GM12873 (cell line): ENCODE results near the gene EXOC7.

ENCODE experiments used
- TF ChIP-seq, protein P1 (sequence below): IDR thresholded peaks from 2 replicates; pipeline ENCODE4 v1.5.1; 2012; ENCODE audit warnings: low read depth, mild to moderate bottlenecking, moderate library complexity, low read length, control low read depth; ENCODE audit not compliant: insufficient read depth; ENCODE audit errors: missing control alignments

EXOC7 gene

DNA sequence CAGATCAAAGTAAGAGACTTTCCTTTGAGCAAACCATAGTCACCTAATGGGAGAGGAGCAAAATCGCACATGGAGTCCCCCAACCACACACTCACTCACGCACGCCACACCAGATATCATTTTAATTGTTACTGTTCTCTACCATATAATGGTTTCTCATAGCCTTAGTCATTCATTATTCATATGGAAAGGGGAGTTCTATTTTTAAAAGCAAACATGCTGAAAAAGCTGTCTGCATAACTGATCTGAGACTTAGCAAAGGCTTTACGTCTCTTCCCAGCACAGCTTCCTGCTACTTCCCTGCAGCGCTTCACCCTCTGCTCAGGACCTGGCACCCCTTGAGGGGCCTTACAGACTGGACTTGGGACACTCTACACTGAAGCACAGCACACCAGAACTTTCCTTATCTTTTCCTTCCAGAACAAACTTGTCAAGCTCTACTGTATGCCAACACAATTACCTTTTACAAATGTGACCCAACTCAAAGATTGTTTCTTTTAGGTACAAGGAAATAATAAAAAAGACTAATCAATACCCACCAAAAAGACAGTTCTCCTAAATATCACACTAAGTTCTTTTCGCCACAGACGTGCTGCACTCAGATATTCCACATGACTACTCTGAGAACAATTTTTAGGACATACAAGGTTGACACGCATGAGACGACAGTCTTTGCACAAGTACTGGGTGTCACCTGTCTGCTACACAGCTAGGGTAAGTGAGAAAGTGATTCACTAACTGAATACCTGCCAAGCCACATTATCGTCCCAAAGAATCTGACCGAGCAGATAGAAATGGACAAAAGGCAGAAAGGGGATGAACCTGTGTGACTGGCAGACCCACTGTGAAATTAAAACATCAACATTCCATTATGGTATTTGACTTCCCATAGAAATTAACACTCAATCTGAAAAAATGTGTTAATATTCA is 52.8 kb downstream of the EXOC7 start:
- TF ChIP-seq, protein P1, sequence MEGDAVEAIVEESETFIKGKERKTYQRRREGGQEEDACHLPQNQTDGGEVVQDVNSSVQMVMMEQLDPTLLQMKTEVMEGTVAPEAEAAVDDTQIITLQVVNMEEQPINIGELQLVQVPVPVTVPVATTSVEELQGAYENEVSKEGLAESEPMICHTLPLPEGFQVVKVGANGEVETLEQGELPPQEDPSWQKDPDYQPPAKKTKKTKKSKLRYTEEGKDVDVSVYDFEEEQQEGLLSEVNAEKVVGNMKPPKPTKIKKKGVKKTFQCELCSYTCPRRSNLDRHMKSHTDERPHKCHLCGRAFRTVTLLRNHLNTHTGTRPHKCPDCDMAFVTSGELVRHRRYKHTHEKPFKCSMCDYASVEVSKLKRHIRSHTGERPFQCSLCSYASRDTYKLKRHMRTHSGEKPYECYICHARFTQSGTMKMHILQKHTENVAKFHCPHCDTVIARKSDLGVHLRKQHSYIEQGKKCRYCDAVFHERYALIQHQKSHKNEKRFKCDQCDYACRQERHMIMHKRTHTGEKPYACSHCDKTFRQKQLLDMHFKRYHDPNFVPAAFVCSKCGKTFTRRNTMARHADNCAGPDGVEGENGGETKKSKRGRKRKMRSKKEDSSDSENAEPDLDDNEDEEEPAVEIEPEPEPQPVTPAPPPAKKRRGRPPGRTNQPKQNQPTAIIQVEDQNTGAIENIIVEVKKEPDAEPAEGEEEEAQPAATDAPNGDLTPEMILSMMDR, result no peak

DNA sequence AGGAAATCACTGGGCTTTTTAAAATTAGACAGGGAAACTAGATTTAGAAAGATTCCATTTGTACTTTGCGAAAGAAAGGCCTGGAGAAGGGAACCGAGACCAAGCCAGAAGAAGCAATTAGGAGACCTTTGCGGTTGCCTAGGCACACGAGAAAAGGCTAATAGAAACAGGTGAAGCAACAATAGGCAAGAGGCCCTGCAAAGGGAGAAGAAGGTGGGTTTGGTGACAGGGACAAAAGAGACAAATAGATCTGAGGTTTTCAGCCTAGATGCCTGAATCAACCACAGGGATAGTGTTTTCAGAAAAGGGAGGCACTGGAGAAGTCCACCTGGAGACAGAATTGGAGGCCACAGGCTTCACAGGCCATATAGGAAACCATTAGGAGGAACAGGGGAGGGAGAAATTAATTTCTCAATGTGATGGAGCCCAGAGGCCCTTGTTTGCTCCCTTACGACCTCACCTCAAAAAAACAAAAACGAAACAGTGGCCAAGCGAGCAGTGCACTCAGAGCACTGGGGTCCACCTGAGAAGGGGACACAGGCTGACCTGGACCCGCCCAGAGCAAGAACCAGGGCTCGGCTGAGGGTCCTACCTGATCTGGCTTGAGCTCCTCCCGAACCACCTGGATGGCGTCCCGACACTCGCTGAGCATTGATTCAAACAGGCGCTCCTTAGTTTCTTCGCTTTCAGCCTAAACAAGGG is 53.6 kb downstream of the EXOC7 start:
- TF ChIP-seq, protein P1, result no peak

DNA sequence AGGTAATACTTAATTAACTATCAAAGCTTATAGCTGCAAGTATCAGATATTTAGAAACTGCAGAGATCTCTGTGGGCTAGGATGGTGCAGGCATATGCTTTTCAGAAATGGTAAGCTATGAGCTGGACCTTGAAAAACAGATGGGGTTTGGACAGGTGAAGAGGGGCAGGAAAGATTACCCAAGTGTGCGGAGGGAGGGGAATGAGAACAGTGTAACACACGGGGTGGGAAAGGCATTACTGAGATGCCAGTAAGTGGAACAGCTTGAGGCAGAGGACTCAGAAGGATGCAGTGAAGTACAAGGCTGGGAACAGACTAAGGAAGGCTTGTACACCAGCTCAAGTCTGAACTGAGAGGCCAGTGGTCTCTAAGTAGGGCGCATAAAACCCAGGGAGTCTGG is 54.3 kb downstream of the EXOC7 start:
- TF ChIP-seq, protein P1, result no peak

GRCh38 chr17:76048711-76049110 is 54.9 kb downstream of the EXOC7 start:
- TF ChIP-seq, protein P1, result no peak

DNA sequence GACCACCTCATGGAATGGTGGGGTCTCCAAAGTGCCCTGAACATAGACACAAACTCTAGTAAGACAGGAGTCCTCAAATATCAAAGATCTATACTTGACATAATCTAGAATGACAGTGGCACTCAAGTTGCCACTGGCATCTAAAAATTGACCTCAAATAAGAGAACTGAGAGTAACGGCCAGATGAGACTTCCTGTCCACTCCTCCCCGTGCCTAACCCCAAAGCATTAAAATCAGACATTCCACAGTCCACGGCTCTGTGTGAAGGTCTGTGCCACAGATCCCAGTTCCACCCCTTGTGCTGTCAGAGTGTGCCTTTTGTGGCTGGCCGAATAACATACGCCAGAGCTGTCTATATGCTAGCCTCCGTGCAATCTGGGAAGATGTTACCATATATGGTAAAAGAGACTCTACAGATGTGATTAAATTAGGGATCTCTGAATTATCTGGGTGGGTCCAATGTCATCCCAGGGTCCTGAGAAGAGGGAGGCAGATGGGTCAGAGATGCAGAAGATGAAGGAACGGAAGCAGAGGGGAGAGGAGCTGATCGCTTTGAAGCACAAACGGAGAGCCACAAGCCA is 55.5 kb downstream of the EXOC7 start:
- TF ChIP-seq, protein P1, result no peak

DNA sequence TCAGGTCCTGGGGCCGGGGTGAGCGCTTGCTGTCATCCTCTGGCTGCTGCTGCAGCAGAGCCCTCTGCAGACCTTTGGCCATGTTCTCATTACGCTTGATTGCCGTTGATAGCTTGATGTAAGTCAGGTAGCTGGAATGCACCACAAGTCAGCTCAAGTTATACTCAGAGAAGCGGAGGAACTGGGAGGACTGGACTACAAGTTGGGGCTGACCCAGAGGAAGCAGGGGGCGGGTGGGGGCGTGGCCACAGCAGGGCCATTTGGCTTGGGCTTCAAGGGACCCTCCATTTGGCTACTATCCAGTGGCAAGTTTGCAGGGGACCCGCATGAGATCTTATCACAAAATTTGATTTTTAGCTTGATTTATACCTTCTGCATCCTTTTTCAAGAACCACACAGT is 57.5 kb downstream of the EXOC7 start:
- TF ChIP-seq, protein P1, result no peak

DNA sequence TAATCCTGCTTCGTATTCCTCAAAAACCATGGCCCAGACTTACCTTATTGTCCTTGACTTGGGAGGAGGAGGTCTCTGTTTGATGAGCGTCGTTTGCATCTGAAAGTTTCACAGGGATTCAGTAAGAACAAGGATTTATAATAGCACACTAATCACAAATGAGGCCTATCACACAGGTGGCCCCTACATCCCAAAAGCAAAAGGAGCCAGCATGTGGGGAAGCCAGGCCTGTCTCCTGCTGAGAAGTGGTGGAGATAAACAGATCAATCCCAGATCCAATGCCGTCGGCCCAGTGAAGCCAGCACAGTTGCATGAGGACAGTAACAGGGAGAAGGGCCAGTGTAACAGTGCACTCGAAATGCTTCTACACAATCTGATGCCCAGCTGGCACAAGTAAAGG is 63.2 kb downstream of the EXOC7 start:
- TF ChIP-seq, protein P1, result no peak
